Tibial nerve (tissue), 3 donors: ENCODE results near the gene ERFL.

Experiments used
- CTCF ChIP-seq, 5 experiments: fragments of 200-600 bp in 3 of 5; fragments of 450-650 bp in 2 of 5; sonication (generic) in 3 of 5; IDR thresholded peaks; one replicate each; pipeline ENCODE4 v1.5.1; 2016 to 2019; ENCODE audit warnings: antibody characterized with exemption in 5 of 5, mild to moderate bottlenecking in 3 of 5, moderate library complexity in 2 of 5
- POLR2A ChIP-seq, 2 donors: fragments of 450-650 bp; IDR thresholded peaks; one replicate each; pipeline ENCODE4 v1.6.1; 2017; ENCODE audit warnings: antibody characterized with exemption in 2 of 2, mild to moderate bottlenecking in 2 of 2, moderate library complexity in 2 of 2

GRCh38 chr19:41910992-41911888 lies 17.0 kb downstream of the ERFL start:
- TF ChIP-seq CTCF (IDR thresholded peaks at IDR 0.05) (no peak), POLR2A (IDR thresholded peaks at IDR 0.05) (no peak)
